PFSK-1 (cell line): ENCODE results near the gene ATP5PO.

Experiments
- FOXP2 ChIP-seq: optimal IDR thresholded peaks from 2 replicates; pipeline ENCODE3; 2011; ENCODE audit warnings: borderline replicate concordance, control low read depth, inconsistent platforms; ENCODE audit not compliant: insufficient read depth; ENCODE audit errors: extremely low read length, extremely low read depth
- POLR2AphosphoS5 ChIP-seq: IDR thresholded peaks from 2 replicates; pipeline ENCODE4 v1.6.1; 2012; ENCODE audit warnings: low read depth, mild to moderate bottlenecking, control low read depth, low read length, moderate library complexity
- REST ChIP-seq, 2 experiments: IDR thresholded peaks; 2 replicates each; pipeline versions ENCODE4 v1.6.1 to v1.8.0; 2011 to 2012; ENCODE audit warnings: low read depth in 2 of 2, low read length in 2 of 2, control low read depth in 1 of 2, inconsistent platforms in 1 of 2, mild to moderate bottlenecking in 1 of 2, moderate library complexity in 1 of 2; ENCODE audit not compliant: insufficient read depth in 1 of 2
- SIN3A ChIP-seq: IDR thresholded peaks from 2 replicates; pipeline ENCODE4 v1.6.1; 2012; ENCODE audit warnings: mild to moderate bottlenecking, low read length, moderate library complexity, borderline replicate concordance; ENCODE audit not compliant: insufficient read depth
- TAF1 ChIP-seq: IDR thresholded peaks from 2 replicates; pipeline ENCODE4 v1.6.1; 2012; ENCODE audit warnings: low read length, control low read depth, borderline replicate concordance; ENCODE audit not compliant: insufficient read depth

- TF ChIP-seq POLR2AphosphoS5, result no peak
- no peak for TF ChIP-seq REST (IDR thresholded peaks at IDR 0.05; ENCODE audit: insufficient read depth in 1 of 2, low read depth in 2 of 2, low read length in 2 of 2)
- TF ChIP-seq SIN3A, result 0 out of 2 replicates have a peak, but pooled peaks have one; percentile 34
- no peak for TF ChIP-seq TAF1
- TF ChIP-seq FOXP2, result no peak
Observed at GRCh38 chr21:33947451-33948095, 32.0 kb upstream of the ATP5PO start.
